ENCODE data around the gene CAPN10.
A peak's percentile ranks its signal among the peaks of the same experiment; 100 is the strongest.
"Not testable (repeated sequence)": the region's sequence is repeated elsewhere in the genome, so short reads cannot be mapped to it uniquely, and the experiment has no call there.

CAPN10 gene

GRCh38 chr2:240560480-240561324, 25.8 kb upstream of the CAPN10 start:
- peak; percentile 96 to 99 for DNase-seq (ENCODE audit: low read depth in 1 of 2, low spot score in 1 of 2)
- peak overlapping the region; percentile 56 for H3K4me3 ChIP-seq (replicated peaks; ENCODE audit: insufficient read depth, low read length)
- TF ChIP-seq CTCF (IDR thresholded peaks at IDR 0.05; ENCODE audit: insufficient read depth, low read length) (no peak), POLR2AphosphoS5 (IDR thresholded peaks at IDR 0.05; ENCODE audit: low read depth) (peak; percentile 74; the same call in 1 of the 2 replicates), REST (IDR thresholded peaks at IDR 0.05; ENCODE audit: insufficient replicate concordance, low read depth) (peak; percentile 14), SPI1 (IDR thresholded peaks at IDR 0.05; ENCODE audit: borderline replicate concordance, low read depth) (0 out of 2 replicates have a peak, but pooled peaks have one; percentile 23), GABPA (IDR thresholded peaks at IDR 0.05; ENCODE audit: low read depth) (peak; percentile 35; the same call in 1 of the 2 replicates)
- H3K27me3 ChIP-seq (ENCODE audit: insufficient read depth, poor library complexity, severe bottlenecking): no peaks in the 10 kb centered on the region
- H3K27ac ChIP-seq (replicated peaks): peak overlapping the region; percentile 99

GRCh38 chr2:240561325-240561971, 25.1 kb upstream of the CAPN10 start:
- H3K4me3 ChIP-seq (replicated peaks; ENCODE audit: insufficient read depth, low read length): peak overlapping the region; percentile 56
- H3K27ac ChIP-seq (replicated peaks): peak overlapping the region; percentile 99
- TF ChIP-seq GABPA (IDR thresholded peaks at IDR 0.05; ENCODE audit: low read depth) (no peak), POLR2AphosphoS5 (IDR thresholded peaks at IDR 0.05; ENCODE audit: low read depth) (no peak), SPI1 (IDR thresholded peaks at IDR 0.05; ENCODE audit: borderline replicate concordance, low read depth) (no peak), REST (IDR thresholded peaks at IDR 0.05; ENCODE audit: insufficient replicate concordance, low read depth) (no peak), CTCF (IDR thresholded peaks at IDR 0.05; ENCODE audit: insufficient read depth, low read length) (no peak)
- H3K27me3 ChIP-seq (ENCODE audit: insufficient read depth, poor library complexity, severe bottlenecking): no peaks in the 10 kb centered on the region
- DNase-seq (ENCODE audit: low read depth in 1 of 2, low spot score in 1 of 2): peak in 1 of 2 experiments; percentile 8

GRCh38 chr2:240563231-240563630, 23.3 kb upstream of the CAPN10 start:
- not testable (repeated sequence) for DNase-seq (ENCODE audit: low read depth in 1 of 2, low spot score in 1 of 2); H3K27ac ChIP-seq (replicated peaks); H3K4me3 ChIP-seq (replicated peaks; ENCODE audit: insufficient read depth, low read length); H3K27me3 ChIP-seq (ENCODE audit: insufficient read depth, poor library complexity, severe bottlenecking)

- TF ChIP-seq SPI1 (IDR thresholded peaks at IDR 0.05; ENCODE audit: borderline replicate concordance, low read depth) (no peak), GABPA (IDR thresholded peaks at IDR 0.05; ENCODE audit: low read depth) (no peak), POLR2AphosphoS5 (IDR thresholded peaks at IDR 0.05; ENCODE audit: low read depth) (no peak), CTCF (IDR thresholded peaks at IDR 0.05; ENCODE audit: insufficient read depth, low read length) (no peak), REST (IDR thresholded peaks at IDR 0.05; ENCODE audit: insufficient replicate concordance, low read depth) (no peak)
- DNase-seq (ENCODE audit: low read depth in 1 of 2, low spot score in 1 of 2): no peak
- H3K27me3 ChIP-seq (ENCODE audit: insufficient read depth, poor library complexity, severe bottlenecking): no peaks in the 10 kb centered on the region
- H3K4me3 ChIP-seq (replicated peaks; ENCODE audit: insufficient read depth, low read length): no peak overlapping the region
- H3K27ac ChIP-seq (replicated peaks): no peak overlapping the region; the same call in 1 of the 2 replicates
Observed at GRCh38 chr2:240563951-240564560, 22.5 kb upstream of the CAPN10 start.

Data from HL-60 (cell line).